Right lobe of liver (tissue), 6 donors: Measurements from ENCODE around the gene CLEC1A. TPM values are rescaled to one million over a fixed set of nuclear protein-coding genes. Genes with fewer than 3 reads are reported as not detected.

Experiments used
- ATAC-seq, 4 donors: fragments of 200-7000 bp; cut with Tn5 transposase; one replicate each; pipeline ENCODE4 v1.9.1; 2020; ENCODE audit warnings: mild to moderate bottlenecking in 4 of 4, moderate library complexity in 4 of 4
- DNase-seq, 3 donors: peaks; one replicate each; pipeline ENCODE4 v3.0.0-alpha.2; 2020
- H3K27ac ChIP-seq, 3 donors: fragments of 200-600 bp; one replicate each; pipeline ENCODE4 v1.8.0; 2022
- H3K27me3 ChIP-seq, 2 donors: fragments of 200-600 bp; one replicate each; pipeline ENCODE4 v1.8.0; 2022
- H3K36me3 ChIP-seq, 4 donors: fragments of 200-600 bp; sonication (generic) in 1 of 4; one replicate each; pipeline versions ENCODE4 v1.5.1 to v1.8.0; 2017 to 2022; ENCODE audit warnings: control low read depth in 1 of 4
- H3K4me1 ChIP-seq, 4 donors: fragments of 200-600 bp; sonication (generic) in 1 of 4; one replicate each; pipeline versions ENCODE4 v1.5.1 to v1.8.0; 2017 to 2022; ENCODE audit warnings: control low read depth in 1 of 4
- H3K4me3 ChIP-seq, 3 donors: fragments of 200-600 bp; one replicate each; pipeline ENCODE4 v1.8.0; 2022
- H3K9me3 ChIP-seq, 4 donors: fragments of 200-600 bp; sonication (generic) in 1 of 4; one replicate each; pipeline versions ENCODE4 v1.5.1 to v1.8.0; 2017 to 2022; ENCODE audit warnings: control low read depth in 1 of 4
- POLR2A ChIP-seq: fragments of 450-650 bp; IDR thresholded peaks from one replicate; pipeline ENCODE4 v1.6.1; 2017; ENCODE audit warnings: antibody characterized with exemption, mild to moderate bottlenecking
- WGBS: methylation state at CpG from one replicate; pipeline ENCODE4 v1.1.6; 2018; ENCODE audit warnings: low coverage, low lambda C conversion rate; ENCODE audit not compliant: insufficient coverage; ENCODE audit errors: missing lambda C conversion rate; 5-methylcytosine and 5-hydroxymethylcytosine counted together
- intact Hi-C, 2 donors: fragments of 100-400 bp; cut with DNase I; formaldehyde crosslinking; loops; one replicate each; pipeline versions ENCODE4 v1.11.2 to v1.14.1; 2022
- long read RNA-seq: library from polyadenylated mRNA; unstranded; transcript quantifications from one replicate; pipeline ENCODE4 v2.0.0, GENCODE V29; 2019
- total RNA-seq, 6 experiments: library from RNA; depleted of rRNA in 2 of 6; stranded (reverse); fragments of >200 nt in 2 of 6; fragmentation: NEBNext Ultra II Directional in 3 of 6; extraction: Animal tissue kit (Norgen Biotek cat#: 25700) in 3 of 6; gene quantifications; one replicate each; pipeline versions ENCODE4 v1.1.0 to v1.2.4, GENCODE V29; 2016 to 2023
- TF ChIP-seq, protein P1 (sequence below), 4 donors: fragments of 200-600 bp in 3 of 4; fragments of 450-650 bp in 1 of 4; IDR thresholded peaks; one replicate each; pipeline versions ENCODE4 v1.5.1 to v1.8.0; 2016 to 2022; ENCODE audit warnings: antibody characterized with exemption in 4 of 4, mild to moderate bottlenecking in 2 of 4
- donor health status: DM: no; HTN: yes; CAD: no.
- donor health status: DM: no; HTN: no; CAD: no.
- donor health status: DM: no; HTN: no; CAD: no.
- donor health status: DM: no; HTN: yes; CAD: no.
- donor health status: DM: no; HTN: yes; CAD: no.

Gene CLEC1A, protein sequence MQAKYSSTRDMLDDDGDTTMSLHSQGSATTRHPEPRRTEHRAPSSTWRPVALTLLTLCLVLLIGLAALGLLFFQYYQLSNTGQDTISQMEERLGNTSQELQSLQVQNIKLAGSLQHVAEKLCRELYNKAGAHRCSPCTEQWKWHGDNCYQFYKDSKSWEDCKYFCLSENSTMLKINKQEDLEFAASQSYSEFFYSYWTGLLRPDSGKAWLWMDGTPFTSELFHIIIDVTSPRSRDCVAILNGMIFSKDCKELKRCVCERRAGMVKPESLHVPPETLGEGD
- 1 to 10 TPM in 2 of 6 experiments, under 1 TPM in 4; 0.49 to 2.5 (median 0.71) TPM for total RNA-seq
- long read RNA-seq, partial matches to known transcripts = 0 of 1 reads
- long read RNA-seq, other reads (novel, unspliced or antisense) = 1 of 1 reads

DNA sequence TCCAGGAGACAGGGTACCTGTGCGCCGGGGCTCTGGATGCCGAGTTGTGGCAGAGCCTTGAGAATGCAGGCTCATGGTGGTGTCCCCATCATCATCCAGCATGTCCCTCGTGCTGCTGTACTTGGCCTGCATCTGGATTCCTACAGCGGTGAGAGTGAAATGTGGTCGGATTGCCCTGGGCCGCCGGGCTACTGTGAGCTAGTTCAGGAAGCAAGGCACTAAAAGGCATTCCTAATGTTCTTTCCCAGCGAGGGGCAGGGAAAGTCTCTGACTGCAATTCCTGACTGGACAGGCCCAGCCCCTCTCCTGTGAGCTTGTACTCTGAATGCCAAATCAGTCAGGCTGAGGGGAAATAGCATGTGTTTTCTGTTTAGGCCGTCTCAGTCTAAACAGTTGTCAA is at the start of gene CLEC1A:
TSS of gene CLEC1A (minus strand) at position 195 of the 400 bp plus-strand sequence. CDS start at position 132, 63 bp downstream.
- 67% methylated on average over 6 of the region's 10 CpGs for WGBS
- H3K4me3 ChIP-seq = peak within 1 kb of the TSS in 2 of 3 donors; percentile 2 to 5

DNA sequence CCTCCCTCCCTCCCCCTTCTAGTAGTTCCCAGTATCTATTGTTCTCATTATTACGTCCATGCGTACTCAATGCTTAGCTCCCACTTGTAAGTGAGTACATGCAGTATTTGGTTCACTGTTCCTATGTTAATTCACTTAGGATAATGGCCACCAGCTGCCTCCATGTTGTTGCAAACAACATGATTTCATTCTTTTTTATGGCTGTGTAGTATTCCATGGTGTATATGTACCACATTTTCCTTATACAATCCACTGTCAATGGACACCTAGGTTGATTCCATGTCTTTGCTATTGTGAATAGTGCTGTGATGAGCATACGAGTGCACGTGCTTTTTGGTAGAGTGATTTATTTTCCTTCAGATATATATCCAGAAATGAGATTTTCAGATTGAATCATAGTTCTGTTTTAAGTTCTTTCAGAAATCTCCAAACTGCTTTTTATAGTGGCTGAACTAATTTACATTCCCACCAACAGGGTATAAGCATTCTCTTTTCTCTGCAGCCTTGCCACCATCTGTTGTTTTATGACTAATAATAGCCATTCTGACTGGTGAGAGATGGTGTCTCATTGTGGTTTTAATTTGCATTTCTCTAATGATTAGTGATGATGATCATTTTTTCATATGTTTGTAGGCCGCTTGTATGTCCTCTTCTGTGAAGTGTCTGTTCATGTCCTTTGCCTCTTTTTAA is 49.1 kb upstream of the CLEC1A start:
- no peak for DNase-seq
- ATAC-seq = no peak
- Histone ChIP-seq H3K4me1 (no peaks in the 10 kb centered on the region), H3K9me3 (no peaks in the 10 kb centered on the region), H3K36me3 (no peaks in the 10 kb centered on the region), H3K27ac (no peak overlapping the region), H3K4me3 (no peak overlapping the region), H3K27me3 (no peaks in the 10 kb centered on the region)
- TF ChIP-seq POLR2A = no peak
- TF ChIP-seq, protein P1, sequence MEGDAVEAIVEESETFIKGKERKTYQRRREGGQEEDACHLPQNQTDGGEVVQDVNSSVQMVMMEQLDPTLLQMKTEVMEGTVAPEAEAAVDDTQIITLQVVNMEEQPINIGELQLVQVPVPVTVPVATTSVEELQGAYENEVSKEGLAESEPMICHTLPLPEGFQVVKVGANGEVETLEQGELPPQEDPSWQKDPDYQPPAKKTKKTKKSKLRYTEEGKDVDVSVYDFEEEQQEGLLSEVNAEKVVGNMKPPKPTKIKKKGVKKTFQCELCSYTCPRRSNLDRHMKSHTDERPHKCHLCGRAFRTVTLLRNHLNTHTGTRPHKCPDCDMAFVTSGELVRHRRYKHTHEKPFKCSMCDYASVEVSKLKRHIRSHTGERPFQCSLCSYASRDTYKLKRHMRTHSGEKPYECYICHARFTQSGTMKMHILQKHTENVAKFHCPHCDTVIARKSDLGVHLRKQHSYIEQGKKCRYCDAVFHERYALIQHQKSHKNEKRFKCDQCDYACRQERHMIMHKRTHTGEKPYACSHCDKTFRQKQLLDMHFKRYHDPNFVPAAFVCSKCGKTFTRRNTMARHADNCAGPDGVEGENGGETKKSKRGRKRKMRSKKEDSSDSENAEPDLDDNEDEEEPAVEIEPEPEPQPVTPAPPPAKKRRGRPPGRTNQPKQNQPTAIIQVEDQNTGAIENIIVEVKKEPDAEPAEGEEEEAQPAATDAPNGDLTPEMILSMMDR (IDR thresholded peaks at IDR 0.05) = no peak
- intact Hi-C loops = no loop called here
- 81% methylated on average over 5 of the region's 5 CpGs for WGBS

More for the DNA sequence above, at the start of gene CLEC1A:
- Histone ChIP-seq H3K36me3 (no peaks in the 10 kb centered on the region), H3K27me3 (no peaks in the 10 kb centered on the region), H3K27ac (peak within 1 kb of the TSS in 2 of 3 donors; percentile 38 to 50), H3K4me1 (peaks cover 0 to 12% (median 0%) of the 10 kb centered on the region in 4 donors), H3K9me3 (no peaks in the 10 kb centered on the region)
- no peak for DNase-seq
- intact Hi-C loops = no loop called here
- peak; percentile 44 for TF ChIP-seq POLR2A
- TF ChIP-seq, protein P1 (IDR thresholded peaks at IDR 0.05) = no peak
- ATAC-seq = peak; percentile 50 to 74 (median 59)

DNA sequence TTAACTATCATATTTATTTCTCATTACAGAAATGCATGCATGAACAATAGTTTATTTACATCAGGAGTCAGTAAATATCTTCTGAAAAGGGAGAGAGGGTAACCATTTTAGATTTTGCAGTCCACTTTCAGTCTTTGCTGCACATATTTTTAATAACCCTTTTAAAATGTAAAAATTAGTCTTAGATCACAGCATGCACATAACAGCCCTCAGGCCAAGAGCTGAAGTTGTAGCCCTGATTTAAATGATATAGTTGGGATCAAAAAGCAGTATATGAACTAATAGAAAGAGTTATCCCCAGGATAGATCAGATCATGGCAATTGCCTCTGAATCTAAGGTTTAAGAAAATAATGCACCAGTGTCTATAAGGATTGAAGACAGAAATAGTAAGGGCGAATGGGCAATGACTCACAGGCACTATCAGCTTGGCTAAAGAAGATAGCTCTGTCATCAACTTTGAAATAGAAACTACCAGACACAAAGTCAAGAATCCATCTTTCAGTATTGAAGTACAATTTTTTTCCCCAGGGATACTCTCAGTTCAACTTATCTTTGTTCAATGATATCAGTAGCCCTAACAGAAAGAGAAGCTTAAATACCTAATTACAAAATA is 44.3 kb upstream of the CLEC1A start:
- Histone ChIP-seq H3K36me3 (no peaks in the 10 kb centered on the region), H3K27me3 (no peaks in the 10 kb centered on the region), H3K27ac (no peak overlapping the region), H3K9me3 (no peaks in the 10 kb centered on the region), H3K4me1 (no peaks in the 10 kb centered on the region), H3K4me3 (no peak overlapping the region)
- TF ChIP-seq, protein P1 (IDR thresholded peaks at IDR 0.05) = no peak
- TF ChIP-seq POLR2A = no peak
- ATAC-seq = peak in 3 of 4 donors; percentile 38 to 50 (median 44)
- intact Hi-C loops = no loop called here
- DNase-seq = no peak
- WGBS = 0% methylated on average over 1 of the region's 1 CpG

DNA sequence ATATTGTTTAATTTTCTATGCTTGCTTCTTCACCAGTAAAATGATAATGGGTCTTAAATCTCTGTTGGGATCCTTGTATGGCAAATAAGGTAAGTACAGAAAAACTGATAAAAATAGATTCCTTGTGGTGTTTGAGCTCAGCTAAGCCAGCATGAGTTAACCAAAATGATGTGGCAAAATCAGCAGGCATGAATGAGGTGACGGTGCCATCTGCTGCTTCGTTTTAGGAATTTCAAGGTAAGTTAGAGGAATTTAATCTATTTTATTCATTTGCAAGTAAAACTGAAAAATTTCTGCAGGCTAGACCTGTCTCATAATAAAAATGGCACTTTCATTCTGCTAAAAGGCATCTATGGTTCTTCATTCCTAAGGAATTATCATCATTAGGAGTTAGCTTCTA is 41.2 kb upstream of the CLEC1A start:
- no peak for TF ChIP-seq POLR2A
- TF ChIP-seq, protein P1 (IDR thresholded peaks at IDR 0.05) = peak; percentile 57 to 81 (median 61)
- peak; percentile 74 to 91 (median 82) for ATAC-seq

More for the DNA sequence above, 41.2 kb upstream of the CLEC1A start:
- Histone ChIP-seq H3K4me3 (no peak overlapping the region), H3K27ac (no peak overlapping the region), H3K9me3 (no peaks in the 10 kb centered on the region), H3K27me3 (no peaks in the 10 kb centered on the region), H3K4me1 (no peaks in the 10 kb centered on the region), H3K36me3 (no peaks in the 10 kb centered on the region)
- DNase-seq = no peak
- intact Hi-C loops = no loop called here
- 5% methylated on average over 2 of the region's 2 CpGs for WGBS
